ENCODE results near the gene CTU2. TPM values are rescaled to one million over a fixed set of nuclear protein-coding genes. Genes with fewer than 3 reads are reported as not detected.

The CTU2 gene
- total and polyA plus RNA-seq, 7 donors, result 6.1 to 16.3 (median 10.5) TPM

GRCh38 chr16:88687676-88688012 lies 18.7 kb upstream of the CTU2 start:
- H3K27me3 ChIP-seq, result peaks cover 34 to 93% (median 78%) of the 10 kb centered on the region in 3 donors
- no peak for TF ChIP-seq EP300 (IDR thresholded peaks at IDR 0.05)
- no peak for TF ChIP-seq POLR2AphosphoS5 (IDR thresholded peaks at IDR 0.05)
- TF ChIP-seq CTCF (IDR thresholded peaks at IDR 0.05), result no peak
- TF ChIP-seq POLR2A (IDR thresholded peaks at IDR 0.05), result no peak
- no peaks in the 10 kb centered on the region for H3K9me3 ChIP-seq
- H3K36me3 ChIP-seq, result no peaks in the 10 kb centered on the region
- intact Hi-C loops (cut with DNase I), result no loop called here
- H3K4me3 ChIP-seq, result no peak overlapping the region
- no peak for DNase-seq
- H3K4me1 ChIP-seq, result peaks cover 0 to 21% (median 17%) of the 10 kb centered on the region in 4 donors
- WGBS, 2 donors, result 21 to 64% methylated on average over 3 of the region's 3 CpGs
- no peak overlapping the region for H3K27ac ChIP-seq

DNA sequence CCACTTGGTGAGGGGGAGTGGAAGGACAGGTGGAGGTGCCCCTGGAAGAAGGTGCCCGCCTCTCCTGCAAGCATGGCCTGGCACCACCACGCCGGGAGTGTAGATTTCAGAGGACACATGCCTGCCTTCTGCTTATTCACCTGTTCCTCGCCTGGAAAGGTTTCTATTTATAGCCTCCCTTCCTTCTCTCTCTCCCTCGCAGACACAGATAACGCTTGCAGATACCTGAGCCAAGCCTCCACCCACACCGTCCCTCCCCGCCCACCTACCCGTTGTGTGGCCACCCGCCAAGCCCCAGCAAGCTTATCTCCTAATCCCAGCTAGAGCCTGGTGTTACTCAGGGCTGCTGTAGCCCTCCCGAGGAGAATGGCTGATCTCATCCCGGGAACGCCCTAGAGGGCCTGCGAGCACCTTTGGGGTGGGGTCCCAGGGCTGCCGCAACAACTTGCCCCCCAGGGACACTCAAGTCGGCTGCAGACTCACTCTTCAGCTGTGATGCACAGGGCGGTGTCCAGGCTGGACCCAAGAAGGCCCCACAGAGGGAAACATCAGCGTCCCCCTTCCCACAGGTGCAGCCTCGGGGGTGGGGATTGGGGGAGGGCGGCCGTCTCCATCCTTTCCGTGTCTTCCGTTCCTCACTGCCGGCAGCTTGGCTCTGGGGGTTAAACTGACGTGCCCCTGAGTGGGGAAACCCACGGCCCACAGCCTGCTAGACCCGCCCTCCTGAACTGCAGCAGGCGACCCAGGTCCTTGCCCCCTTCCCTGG lies 18.1 kb upstream of the CTU2 start:
- TF ChIP-seq POLR2A (IDR thresholded peaks at IDR 0.05), result no peak
- Histone ChIP-seq H3K4me3 (no peak overlapping the region), H3K9me3 (no peaks in the 10 kb centered on the region), H3K27ac (no peak overlapping the region), H3K36me3 (no peaks in the 10 kb centered on the region), H3K27me3 (peaks cover 32 to 89% (median 78%) of the 10 kb centered on the region in 3 donors), H3K4me1 (peaks cover 0 to 21% (median 17%) of the 10 kb centered on the region in 4 donors)
- intact Hi-C loops (cut with DNase I), result no loop called here
- WGBS, 2 donors, result 16 to 51% methylated on average over 28 of the region's 28 CpGs
- DNase-seq, result no peak

GRCh38 chr16:88690341-88691128 lies 15.8 kb upstream of the CTU2 start:
- Histone ChIP-seq H3K27ac (no peak overlapping the region), H3K4me3 (no peak overlapping the region), H3K4me1 (peaks cover 0 to 16% (median 16%) of the 10 kb centered on the region in 4 donors), H3K36me3 (no peaks in the 10 kb centered on the region), H3K27me3 (peaks cover 20 to 65% (median 58%) of the 10 kb centered on the region in 3 donors), H3K9me3 (no peaks in the 10 kb centered on the region)
- WGBS, 2 donors, result 85 to 86% methylated on average over 21 of the region's 21 CpGs
- intact Hi-C loops (cut with DNase I), result no loop called here
- no peak for DNase-seq
- TF ChIP-seq EP300 (IDR thresholded peaks at IDR 0.05) (no peak), POLR2A (IDR thresholded peaks at IDR 0.05) (no peak)

GRCh38 chr16:88691129-88691813 lies 15.0 kb upstream of the CTU2 start:
- H3K4me3 ChIP-seq, result no peak overlapping the region
- no peaks in the 10 kb centered on the region for H3K9me3 ChIP-seq
- peaks cover 13 to 58% (median 50%) of the 10 kb centered on the region in 3 donors for H3K27me3 ChIP-seq
- no peak for TF ChIP-seq CTCF (IDR thresholded peaks at IDR 0.05)
- TF ChIP-seq EP300 (IDR thresholded peaks at IDR 0.05), result no peak
- WGBS, 2 donors, result 78 to 93% methylated on average over 33 of the region's 33 CpGs
- intact Hi-C loops (cut with DNase I), result no loop called here
- peaks cover 0 to 6% (median 0%) of the 10 kb centered on the region in 4 donors for H3K36me3 ChIP-seq
- H3K4me1 ChIP-seq, result peaks cover 0 to 9% (median 8%) of the 10 kb centered on the region in 4 donors
- no peak for DNase-seq
- no peak overlapping the region for H3K27ac ChIP-seq

DNA sequence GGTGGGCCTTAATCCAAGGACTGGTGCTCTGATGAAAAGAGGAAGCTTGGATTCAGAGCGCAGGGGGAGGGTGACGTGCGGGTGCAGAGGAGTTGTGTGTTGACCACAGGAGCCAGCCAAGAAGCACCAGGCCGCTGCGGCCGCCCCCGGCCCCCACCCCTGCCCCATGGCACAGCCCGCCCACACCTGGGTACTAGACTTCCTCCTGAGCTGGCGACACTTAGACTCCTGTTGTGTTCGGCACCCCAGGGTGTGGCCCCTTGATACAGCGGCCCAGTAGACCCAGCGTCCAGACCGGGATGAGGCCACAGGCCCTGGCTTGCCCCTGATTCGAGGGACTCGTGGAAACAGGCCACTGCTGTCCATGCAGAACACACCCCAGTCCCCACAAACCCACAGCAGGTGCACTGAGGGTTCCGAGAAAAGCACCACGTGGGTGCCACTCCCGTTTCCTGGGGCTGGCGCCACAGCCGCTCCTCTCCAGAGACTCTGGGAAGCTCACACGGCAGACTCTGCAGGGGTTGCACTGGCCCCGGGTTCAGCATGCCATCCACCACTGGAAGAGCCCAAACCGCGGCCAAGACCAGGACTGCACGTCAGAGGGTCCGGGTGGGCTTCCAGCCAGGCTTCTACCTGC lies 14.3 kb upstream of the CTU2 start:
- intact Hi-C loops (cut with DNase I), result no loop called here

More for the DNA sequence above, 14.3 kb upstream of the CTU2 start:
- 31 to 47% methylated on average over 26 of the region's 26 CpGs for WGBS, 2 donors
- H3K9me3 ChIP-seq, result no peaks in the 10 kb centered on the region
- H3K27ac ChIP-seq, result no peak overlapping the region
- DNase-seq, result no peak
- H3K4me1 ChIP-seq, result peaks cover 0 to 1% (median under 1%) of the 10 kb centered on the region in 4 donors
- peaks cover 2 to 13% (median 5%) of the 10 kb centered on the region in 4 donors for H3K36me3 ChIP-seq
- TF ChIP-seq CTCF (IDR thresholded peaks at IDR 0.05) (no peak), POLR2AphosphoS5 (IDR thresholded peaks at IDR 0.05) (no peak), POLR2A (IDR thresholded peaks at IDR 0.05) (no peak), EP300 (IDR thresholded peaks at IDR 0.05) (no peak)
- peaks cover 13 to 50% (median 43%) of the 10 kb centered on the region in 3 donors for H3K27me3 ChIP-seq
- H3K4me3 ChIP-seq, result no peak overlapping the region
